ENCODE data around the gene ANKRD26. TPM values are rescaled to one million over a fixed set of nuclear protein-coding genes. Genes with fewer than 3 reads are reported as not detected.
"Not testable (repeated sequence)": the region's sequence is repeated elsewhere in the genome, so short reads cannot be mapped to it uniquely, and the experiment has no call there.

Gene ANKRD26
- total RNA-seq, 4 donors from 2014 or later, result 3.6 to 14.7 (median 8.4) TPM

GRCh38 chr10:27065084-27065483 lies 35.2 kb downstream of the ANKRD26 start:
- no peak overlapping the region for H3K4me3 ChIP-seq
- in situ Hi-C loops (cut with MboI; ENCODE audit: low sequenced_read_pairs in 4 of 4), result no loop called here
- ATAC-seq (no peak), DNase-seq (no peak)
- H3K9me3 ChIP-seq, result no peaks in the 10 kb centered on the region
- intact Hi-C loops (cut with DNase I; ENCODE audit: low total_unique reads), result no loop called here
- no peaks in the 10 kb centered on the region for H3K27me3 ChIP-seq
- H3K27ac ChIP-seq, result no peak overlapping the region
- TF ChIP-seq POLR2A (IDR thresholded peaks at IDR 0.05), result no peak
- TF ChIP-seq, protein P1, sequence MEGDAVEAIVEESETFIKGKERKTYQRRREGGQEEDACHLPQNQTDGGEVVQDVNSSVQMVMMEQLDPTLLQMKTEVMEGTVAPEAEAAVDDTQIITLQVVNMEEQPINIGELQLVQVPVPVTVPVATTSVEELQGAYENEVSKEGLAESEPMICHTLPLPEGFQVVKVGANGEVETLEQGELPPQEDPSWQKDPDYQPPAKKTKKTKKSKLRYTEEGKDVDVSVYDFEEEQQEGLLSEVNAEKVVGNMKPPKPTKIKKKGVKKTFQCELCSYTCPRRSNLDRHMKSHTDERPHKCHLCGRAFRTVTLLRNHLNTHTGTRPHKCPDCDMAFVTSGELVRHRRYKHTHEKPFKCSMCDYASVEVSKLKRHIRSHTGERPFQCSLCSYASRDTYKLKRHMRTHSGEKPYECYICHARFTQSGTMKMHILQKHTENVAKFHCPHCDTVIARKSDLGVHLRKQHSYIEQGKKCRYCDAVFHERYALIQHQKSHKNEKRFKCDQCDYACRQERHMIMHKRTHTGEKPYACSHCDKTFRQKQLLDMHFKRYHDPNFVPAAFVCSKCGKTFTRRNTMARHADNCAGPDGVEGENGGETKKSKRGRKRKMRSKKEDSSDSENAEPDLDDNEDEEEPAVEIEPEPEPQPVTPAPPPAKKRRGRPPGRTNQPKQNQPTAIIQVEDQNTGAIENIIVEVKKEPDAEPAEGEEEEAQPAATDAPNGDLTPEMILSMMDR (IDR thresholded peaks at IDR 0.05 in 4 of 5, conservative IDR thresholded peaks at IDR 0.05 in 1 of 5), result no peak
- peaks cover 0 to 22% of the 10 kb centered on the region in 2 donors for H3K36me3 ChIP-seq
- no peaks in the 10 kb centered on the region for H3K4me1 ChIP-seq

DNA sequence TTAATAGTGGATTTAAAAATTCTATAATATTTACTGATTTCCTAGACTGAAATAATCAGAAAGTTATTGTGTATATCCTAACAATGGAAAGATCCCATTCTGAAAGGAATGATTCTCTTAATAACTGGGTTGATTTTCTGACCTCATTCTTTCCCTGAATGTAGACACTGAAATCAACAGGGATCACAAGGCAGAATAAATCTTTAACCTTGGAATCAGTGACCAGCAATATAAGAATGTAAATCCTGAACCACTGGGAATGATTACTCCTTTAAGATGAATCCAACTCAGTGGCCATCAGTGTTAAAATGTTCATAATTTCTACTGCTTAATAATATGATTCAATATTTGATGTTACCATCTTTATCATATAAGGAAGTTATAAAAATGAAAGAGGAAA lies 47.6 kb downstream of the ANKRD26 start:
- H3K36me3 ChIP-seq, result peaks cover 0 to 30% of the 10 kb centered on the region in 2 donors
- no peak for TF ChIP-seq POLR2A (IDR thresholded peaks at IDR 0.05)
- TF ChIP-seq, protein P1 (IDR thresholded peaks at IDR 0.05 in 4 of 5, conservative IDR thresholded peaks at IDR 0.05 in 1 of 5), result no peak
- in situ Hi-C loops (cut with MboI; ENCODE audit: low sequenced_read_pairs in 4 of 4) (no loop called here), intact Hi-C loops (cut with DNase I; ENCODE audit: low total_unique reads) (no loop called here)
- no peaks in the 10 kb centered on the region for H3K9me3 ChIP-seq
- H3K27ac ChIP-seq, result no peak overlapping the region
- no peaks in the 10 kb centered on the region for H3K4me1 ChIP-seq
- DNase-seq, result no peak
- ATAC-seq, result no peak
- no peak overlapping the region for H3K4me3 ChIP-seq
- H3K27me3 ChIP-seq, result no peaks in the 10 kb centered on the region

DNA sequence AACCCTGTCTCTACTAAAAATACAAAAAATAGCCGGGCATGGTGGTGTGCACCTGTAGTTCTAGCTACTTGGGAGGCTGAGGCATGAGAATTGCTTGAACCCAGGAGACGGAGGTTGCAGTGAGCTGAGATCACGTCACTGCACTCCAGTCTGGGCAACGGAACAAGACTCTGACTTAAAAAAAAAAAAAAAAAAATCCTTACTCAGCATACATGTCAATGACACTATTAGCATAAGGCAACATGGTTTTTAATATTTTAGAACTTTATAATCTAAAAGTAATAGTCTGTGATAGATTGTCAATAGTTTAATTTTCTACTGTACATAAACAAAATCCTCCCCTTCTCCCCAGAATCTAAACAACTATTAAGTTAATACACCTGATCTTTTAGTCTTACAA lies 55.0 kb downstream of the ANKRD26 start:
- peaks cover 0 to 43% of the 10 kb centered on the region in 2 donors for H3K36me3 ChIP-seq
- H3K4me3 ChIP-seq; H3K27ac ChIP-seq; intact Hi-C loops (cut with DNase I; ENCODE audit: low total_unique reads); ATAC-seq; H3K27me3 ChIP-seq; DNase-seq; H3K9me3 ChIP-seq; in situ Hi-C loops (cut with MboI; ENCODE audit: low sequenced_read_pairs in 4 of 4); H3K4me1 ChIP-seq: not testable (repeated sequence)

GRCh38 chr10:27041196-27041595 lies 59.1 kb downstream of the ANKRD26 start:
- TF ChIP-seq, protein P1 (IDR thresholded peaks at IDR 0.05 in 4 of 5, conservative IDR thresholded peaks at IDR 0.05 in 1 of 5), result no peak
- TF ChIP-seq POLR2A (IDR thresholded peaks at IDR 0.05), result no peak

GRCh38 chr10:27038168-27038567 lies 62.1 kb downstream of the ANKRD26 start:
- ATAC-seq (no peak), DNase-seq (no peak)
- Histone ChIP-seq H3K4me1 (no peaks in the 10 kb centered on the region), H3K36me3 (peaks cover 0 to 25% of the 10 kb centered on the region in 2 donors), H3K27me3 (no peaks in the 10 kb centered on the region), H3K27ac (no peak overlapping the region), H3K4me3 (no peak overlapping the region), H3K9me3 (no peaks in the 10 kb centered on the region)
- no peak for TF ChIP-seq POLR2A (IDR thresholded peaks at IDR 0.05)
- TF ChIP-seq, protein P1 (IDR thresholded peaks at IDR 0.05 in 4 of 5, conservative IDR thresholded peaks at IDR 0.05 in 1 of 5), result no peak
- in situ Hi-C loops (cut with MboI; ENCODE audit: low sequenced_read_pairs in 4 of 4), result no loop called here
- intact Hi-C loops (cut with DNase I; ENCODE audit: low total_unique reads), result no loop called here

More at GRCh38 chr10:27041196-27041595, 59.1 kb downstream of the ANKRD26 start:
- Histone ChIP-seq H3K27ac (no peak overlapping the region), H3K9me3 (no peaks in the 10 kb centered on the region), H3K4me1 (no peaks in the 10 kb centered on the region), H3K27me3 (no peaks in the 10 kb centered on the region), H3K4me3 (no peak overlapping the region), H3K36me3 (peaks cover 0 to 41% of the 10 kb centered on the region in 2 donors)
- in situ Hi-C loops (cut with MboI; ENCODE audit: low sequenced_read_pairs in 4 of 4) (no loop called here), intact Hi-C loops (cut with DNase I; ENCODE audit: low total_unique reads) (no loop called here)
- ATAC-seq, result no peak
- DNase-seq, result no peak
